ENCODE results near the gene SOHLH1. TPM values are rescaled to one million over a fixed set of nuclear protein-coding genes. Genes with fewer than 3 reads are reported as not detected.

Gene SOHLH1
- polyA plus RNA-seq, 3 donors, result not detected

DNA sequence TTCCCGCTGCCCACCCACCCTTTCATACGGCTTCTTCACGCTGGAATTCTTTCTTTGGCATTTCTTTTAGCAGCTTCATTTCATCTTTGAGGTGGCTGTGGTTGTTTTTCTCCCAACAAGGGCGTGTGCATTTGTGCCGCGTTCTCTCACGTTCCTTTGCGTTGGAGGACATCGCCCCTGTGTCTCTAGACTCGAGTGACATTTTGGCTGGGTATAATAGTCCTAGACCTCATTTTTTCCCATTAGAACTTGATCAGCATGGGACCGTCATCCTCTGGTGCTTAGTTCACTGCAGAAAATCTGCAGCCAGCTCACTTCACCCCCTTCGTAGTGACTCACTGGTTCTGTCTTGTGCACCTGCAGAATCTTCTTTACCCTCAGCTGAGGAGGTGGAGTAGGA lies 32.2 kb upstream of the SOHLH1 start:
- no peak for DNase-seq (ENCODE audit: low read depth in 3 of 3, low spot score in 2 of 3)

DNA sequence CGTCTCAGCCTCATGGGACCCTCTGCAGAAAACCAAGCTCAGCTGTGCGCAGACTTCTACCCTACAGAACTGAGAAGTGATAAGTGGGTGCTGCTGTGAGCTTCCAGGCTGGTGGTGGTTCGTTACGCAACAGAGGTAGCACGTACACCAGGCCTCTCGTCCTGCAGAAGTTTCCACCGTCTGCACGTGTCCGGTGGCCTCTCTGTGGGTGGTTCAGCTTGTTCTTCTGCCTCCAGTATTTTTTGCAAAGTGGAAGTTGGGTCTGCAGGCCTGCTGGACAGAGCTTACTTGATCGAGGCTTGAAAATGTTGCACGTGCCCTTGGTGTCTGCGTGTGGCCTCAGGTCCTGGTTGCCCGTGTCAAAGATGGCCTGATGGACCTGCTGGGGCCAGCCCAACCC lies 30.2 kb upstream of the SOHLH1 start:
- DNase-seq (ENCODE audit: low read depth in 3 of 3, low spot score in 2 of 3), result no peak

DNA sequence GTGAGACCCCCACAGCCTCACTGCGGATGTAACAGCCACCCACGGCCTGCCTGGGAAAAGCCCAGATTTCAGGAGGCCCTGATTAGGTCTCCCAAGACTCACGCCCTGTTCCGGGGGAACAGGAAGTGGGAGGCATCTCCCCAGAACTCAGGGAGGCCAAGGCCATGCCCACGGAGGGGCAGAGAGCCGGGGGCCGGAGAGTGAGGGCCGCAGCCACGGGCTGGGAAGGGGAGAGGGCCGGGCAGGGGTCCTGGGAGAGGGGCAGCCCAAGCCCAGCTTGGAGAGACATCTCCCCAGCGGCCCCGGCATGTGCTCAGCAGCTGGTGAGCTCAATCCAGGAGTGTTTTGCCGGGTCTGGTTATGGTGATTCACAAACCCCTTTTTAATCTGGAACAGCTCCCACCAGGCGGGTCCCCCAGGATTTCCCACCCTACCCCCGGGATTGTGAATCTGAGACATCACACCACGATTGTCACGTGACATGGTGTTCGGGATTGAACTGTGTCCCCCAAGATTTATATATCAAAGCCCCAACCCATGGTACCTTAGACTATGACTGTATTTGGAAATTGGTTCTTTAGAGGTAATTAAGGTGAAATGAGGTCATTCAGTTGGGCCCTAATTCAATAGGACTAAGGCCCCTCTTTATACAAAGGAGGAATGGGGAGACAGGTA lies 29.3 kb upstream of the SOHLH1 start:
- no peak for DNase-seq (ENCODE audit: low read depth in 3 of 3, low spot score in 2 of 3)

GRCh38 chr9:135727257-135727875 lies 28.1 kb upstream of the SOHLH1 start:
- DNase-seq (ENCODE audit: low read depth in 3 of 3, low spot score in 2 of 3), result no peak

- DNase-seq (ENCODE audit: low read depth in 3 of 3, low spot score in 2 of 3), result no peak
These were observed 27.0 kb upstream of the SOHLH1 start for GRCh38 chr9:135726138-135726853.

- DNase-seq (ENCODE audit: low read depth in 3 of 3, low spot score in 2 of 3), result no peak
These were observed 25.0 kb upstream of the SOHLH1 start for GRCh38 chr9:135724186-135724787.

DNA sequence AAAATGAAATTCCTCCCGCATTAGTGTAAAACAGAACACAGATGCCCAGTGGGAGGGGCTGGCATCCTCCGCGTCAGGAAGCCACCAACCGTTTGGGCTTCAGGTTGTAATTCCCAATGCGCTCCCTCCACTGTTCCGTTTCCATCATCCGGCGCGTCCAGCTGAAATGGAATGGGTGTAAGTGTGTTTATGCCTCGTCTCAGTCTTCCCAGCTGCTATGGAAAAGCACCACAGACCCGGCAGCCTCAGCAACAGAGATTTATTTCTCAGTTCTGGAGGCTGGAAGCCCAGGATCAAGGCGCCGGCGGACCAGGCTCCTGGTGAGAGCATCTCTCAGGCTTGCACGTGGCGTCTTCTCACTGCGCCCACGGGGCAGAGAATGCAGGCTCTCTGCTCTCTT lies 23.1 kb upstream of the SOHLH1 start:
- DNase-seq (ENCODE audit: low read depth in 3 of 3, low spot score in 2 of 3), result no peak

DNA sequence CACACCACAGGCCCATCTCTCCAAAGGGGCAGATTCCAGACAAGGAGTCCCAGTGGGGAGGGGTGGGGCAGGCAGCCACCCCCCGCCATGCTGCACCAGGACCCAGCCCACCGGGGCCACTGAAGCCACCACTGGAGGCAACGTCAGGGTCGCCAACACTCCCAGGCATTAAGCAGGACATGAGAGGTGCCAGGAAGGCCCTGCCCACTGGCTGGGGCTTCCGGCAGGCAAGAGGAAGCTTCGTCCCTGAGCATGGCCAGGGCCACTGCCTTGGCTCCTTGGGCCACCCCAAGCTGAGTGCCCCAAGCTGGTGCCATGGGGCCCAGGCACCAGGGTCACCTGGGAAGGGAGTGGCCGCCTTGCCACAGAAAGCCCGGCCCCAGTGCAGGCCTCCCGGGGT lies 20.2 kb upstream of the SOHLH1 start:
- no peak for DNase-seq (ENCODE audit: low read depth in 3 of 3, low spot score in 2 of 3)

DNA sequence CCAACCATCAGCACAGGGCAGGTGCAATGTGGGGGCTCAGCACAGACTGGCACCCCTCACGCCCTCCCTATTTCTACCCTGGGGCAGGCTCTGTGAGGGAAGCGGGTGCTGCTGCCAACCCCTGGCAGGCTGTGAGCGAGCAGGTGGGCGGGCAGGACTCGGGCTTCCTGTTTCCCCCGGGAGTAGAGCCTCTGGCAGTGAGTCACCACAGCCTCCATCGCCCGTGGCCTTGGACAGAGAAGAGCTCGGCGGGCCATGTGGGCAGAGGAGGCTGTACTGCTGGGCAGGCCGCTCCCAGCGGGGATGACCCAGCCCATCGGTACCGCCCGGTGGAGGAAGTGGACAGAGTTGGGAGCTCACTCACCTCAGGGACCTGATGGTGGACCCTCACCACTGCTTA lies 19.3 kb upstream of the SOHLH1 start:
- DNase-seq (ENCODE audit: low read depth in 3 of 3, low spot score in 2 of 3), result no peak

DNA sequence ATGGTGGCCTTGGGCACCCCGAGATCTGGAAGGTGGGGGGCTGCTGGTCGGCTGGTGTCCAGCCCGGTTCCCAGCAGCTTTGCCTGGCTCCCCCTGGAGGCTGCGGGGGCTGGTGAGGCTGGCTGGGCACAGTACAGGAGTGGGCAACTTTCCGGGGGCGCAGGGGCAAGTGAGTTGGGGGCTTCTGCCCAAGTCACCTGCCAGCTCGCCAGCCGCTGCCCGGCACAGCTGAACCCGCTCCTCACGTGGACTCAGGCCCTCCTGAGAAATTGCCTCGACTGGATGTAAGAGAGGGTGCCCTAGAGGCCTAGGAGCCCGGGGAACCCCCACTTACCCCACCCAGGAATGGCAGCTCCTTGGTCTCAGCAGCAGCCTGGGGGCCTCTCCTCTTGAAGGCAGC lies 18.1 kb upstream of the SOHLH1 start:
- no peak for DNase-seq (ENCODE audit: low read depth in 3 of 3, low spot score in 2 of 3)

DNA sequence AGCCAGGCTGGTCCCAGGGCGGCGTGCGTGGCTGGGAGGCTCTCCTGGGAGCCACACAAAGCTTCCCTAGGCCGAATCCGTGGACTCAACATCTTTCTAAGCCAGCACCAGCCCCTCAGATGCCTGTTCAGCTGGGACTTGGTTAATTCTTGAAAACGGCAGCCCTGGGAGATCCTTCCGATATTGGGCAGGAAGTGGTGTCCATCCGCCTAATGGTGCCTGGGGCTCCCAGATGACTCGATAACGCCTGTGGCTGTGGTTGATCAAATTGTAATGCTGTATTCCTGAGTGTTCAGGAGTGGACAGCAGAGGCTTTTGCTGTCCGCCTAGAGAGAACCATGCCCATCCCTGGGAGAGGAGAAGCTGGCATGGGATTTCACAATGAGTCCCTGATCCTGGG lies 16.8 kb upstream of the SOHLH1 start:
- DNase-seq (ENCODE audit: low read depth in 3 of 3, low spot score in 2 of 3), result no peak

- no peak for DNase-seq (ENCODE audit: low read depth in 3 of 3, low spot score in 2 of 3)
These were observed 15.8 kb upstream of the SOHLH1 start for GRCh38 chr9:135715056-135715595.

DNA sequence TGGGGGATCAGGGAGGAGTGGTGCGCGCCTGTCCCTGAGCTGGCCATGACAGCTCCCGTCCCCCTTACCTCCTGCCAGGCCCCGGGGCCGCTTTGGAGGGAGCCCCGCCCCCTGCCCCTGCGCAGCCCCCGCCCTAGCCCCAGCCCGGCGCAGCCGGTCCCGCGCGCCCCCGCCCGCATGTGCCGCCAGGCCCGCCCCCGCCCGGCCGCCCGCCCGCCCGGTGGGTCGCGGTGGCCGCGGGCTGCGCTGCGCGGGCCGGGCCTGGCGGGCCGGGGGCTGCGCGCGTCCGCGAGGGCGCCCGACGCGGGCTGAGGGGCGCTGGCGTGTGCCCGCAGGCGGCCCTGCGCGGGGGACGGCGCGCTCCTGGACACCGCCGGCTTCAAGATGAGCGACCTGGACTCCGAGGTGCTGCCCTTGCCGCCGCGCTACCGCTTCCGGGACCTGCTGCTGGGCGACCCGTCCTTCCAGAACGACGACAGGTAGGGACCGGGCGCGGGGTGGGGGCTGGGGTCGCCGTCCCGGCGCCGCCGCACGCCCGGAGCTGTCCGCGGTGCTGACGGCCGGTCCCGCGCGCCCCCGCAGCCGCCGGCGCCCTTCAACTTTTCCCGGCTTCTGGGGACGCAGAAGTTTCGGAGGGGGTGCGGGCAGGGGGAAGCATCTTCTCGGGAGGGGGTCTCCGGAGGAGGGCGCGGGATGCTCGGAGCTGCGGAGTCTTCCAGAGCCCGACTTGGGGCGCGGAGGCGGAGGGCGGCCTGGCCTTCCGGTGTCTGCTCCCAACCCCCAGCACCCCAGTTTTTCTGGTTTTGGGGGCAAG lies 15.2 kb upstream of the SOHLH1 start:
- DNase-seq (ENCODE audit: low read depth in 3 of 3, low spot score in 2 of 3), result peak in 1 of 3 donors; percentile 19

GRCh38 chr9:135712613-135713295 lies 13.5 kb upstream of the SOHLH1 start:
- DNase-seq (ENCODE audit: low read depth in 3 of 3, low spot score in 2 of 3), result no peak

DNA sequence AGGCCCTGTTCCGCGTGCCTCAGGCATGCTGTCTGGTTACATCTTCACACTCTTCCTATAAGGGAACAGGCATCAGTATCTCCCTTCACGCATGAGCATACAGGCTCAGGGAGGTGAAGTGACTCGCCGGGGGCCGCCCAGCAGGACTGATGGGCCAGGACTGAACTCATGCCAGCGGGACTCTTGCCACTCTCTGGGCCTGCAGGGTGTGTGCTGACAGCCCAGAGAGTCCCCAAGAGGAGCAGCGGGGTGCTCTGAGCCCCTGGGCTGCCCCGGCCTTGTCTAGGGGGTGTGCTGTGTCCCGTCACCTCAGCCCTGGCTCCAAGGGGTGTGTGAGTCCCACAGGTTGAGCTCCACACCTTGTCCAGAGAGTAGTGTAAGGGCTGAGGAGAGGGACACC lies 12.6 kb upstream of the SOHLH1 start:
- DNase-seq (ENCODE audit: low read depth in 3 of 3, low spot score in 2 of 3), result no peak

DNA sequence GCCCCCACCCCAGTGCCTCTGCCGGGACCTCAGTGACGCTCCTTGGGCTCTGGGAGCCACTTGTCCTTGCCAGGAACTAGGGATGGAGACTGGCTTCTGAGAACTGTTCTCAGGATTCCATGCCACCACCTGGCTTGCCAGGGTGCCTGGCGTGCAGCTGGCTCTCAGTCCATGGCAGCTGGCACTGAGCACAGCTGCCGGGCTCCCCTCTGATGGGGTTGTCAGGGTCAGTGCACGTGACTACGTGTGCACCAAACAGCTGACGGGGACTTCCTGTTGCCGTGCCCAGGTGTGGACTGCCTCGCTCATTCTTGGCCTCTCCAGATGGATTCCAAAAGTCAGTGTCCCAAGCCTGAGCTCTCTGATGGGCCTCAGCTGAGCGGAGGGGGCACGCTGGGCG lies 12.1 kb upstream of the SOHLH1 start:
- no peak for DNase-seq (ENCODE audit: low read depth in 3 of 3, low spot score in 2 of 3)

GRCh38 chr9:135708164-135708563 lies 8.9 kb upstream of the SOHLH1 start:
- no peak for DNase-seq (ENCODE audit: low read depth in 3 of 3, low spot score in 2 of 3)

- DNase-seq (ENCODE audit: low read depth in 3 of 3, low spot score in 2 of 3), result no peak
These were observed 8.2 kb upstream of the SOHLH1 start for GRCh38 chr9:135707252-135708138.

GRCh38 chr9:135706288-135706687 lies 7.0 kb upstream of the SOHLH1 start:
- DNase-seq (ENCODE audit: low read depth in 3 of 3, low spot score in 2 of 3), result no peak
